Cardiac fibroblast (primary cell): ENCODE results near the gene NUP188.

Experiments used
- DNase-seq, 2 donors: peaks; one replicate each; pipeline versions ENCODE4 v3.0.0 to v3.0.0-alpha.2; 2010; ENCODE audit warnings: low read depth in 2 of 2
- H3K4me3 ChIP-seq, 2 donors: replicated peaks in 1 of 2; 1 replicate in 1 of 2; 2 replicates in 1 of 2; pipeline ENCODE4 v1.5.1; 2011; ENCODE audit warnings: low read depth in 2 of 2, low read length in 2 of 2, mild to moderate bottlenecking in 2 of 2, moderate library complexity in 1 of 2
- CTCF ChIP-seq: IDR thresholded peaks from one replicate; pipeline ENCODE4 v1.5.1; 2011; ENCODE audit warnings: low read depth, mild to moderate bottlenecking, low read length, inconsistent platforms

The NUP188 gene

GRCh38 chr9:129053020-129053419, 105.5 kb downstream of the NUP188 start:
- DNase-seq: no peak
- TF ChIP-seq CTCF: no peak
- no peak overlapping the region for H3K4me3 ChIP-seq

GRCh38 chr9:129054163-129054851, 106.8 kb downstream of the NUP188 start:
- no peak overlapping the region for H3K4me3 ChIP-seq
- TF ChIP-seq CTCF: no peak
- DNase-seq: no peak
